Skeletal muscle cell (primary cell): ENCODE data around the gene UBFD1.
"Not testable (repeated sequence)": the region's sequence is repeated elsewhere in the genome, so short reads cannot be mapped to it uniquely, and the experiment has no call there.

Experiments
- DNase-seq: peaks from one replicate; pipeline ENCODE4 v3.0.0-alpha.2; 2010; ENCODE audit warnings: low read depth
- H3K4me3 ChIP-seq: 2 replicates; pipeline ENCODE4 v1.5.1; 2011; ENCODE audit warnings: low read depth, mild to moderate bottlenecking, control low read depth, low read length, moderate library complexity

The UBFD1 gene

GRCh38 chr16:23562505-23562904 lies 5.0 kb downstream of the UBFD1 start:
- no peak overlapping the region for H3K4me3 ChIP-seq
- no peak for DNase-seq

GRCh38 chr16:23563186-23563585 lies 5.7 kb downstream of the UBFD1 start:
- no peak overlapping the region for H3K4me3 ChIP-seq

GRCh38 chr16:23564575-23565363 lies 7.2 kb downstream of the UBFD1 start:
- no peak for DNase-seq
- no peak overlapping the region for H3K4me3 ChIP-seq

More at GRCh38 chr16:23563186-23563585, 5.7 kb downstream of the UBFD1 start:
- DNase-seq, result no peak

GRCh38 chr16:23566724-23567123 lies 9.2 kb downstream of the UBFD1 start:
- DNase-seq, result no peak
- H3K4me3 ChIP-seq, result no peak overlapping the region

GRCh38 chr16:23567602-23568001 lies 10.1 kb downstream of the UBFD1 start:
- DNase-seq, result no peak
- H3K4me3 ChIP-seq, result no peak overlapping the region

GRCh38 chr16:23570992-23571632 lies 13.6 kb downstream of the UBFD1 start:
- no peak for DNase-seq
- H3K4me3 ChIP-seq, result no peak overlapping the region

- H3K4me3 ChIP-seq, result no peak overlapping the region
- no peak for DNase-seq
Measured at GRCh38 chr16:23571895-23572294, 14.4 kb downstream of the UBFD1 start.

GRCh38 chr16:23572394-23572793 lies 14.9 kb downstream of the UBFD1 start:
- DNase-seq, result no peak
- no peak overlapping the region for H3K4me3 ChIP-seq

- no peak for DNase-seq
- no peak overlapping the region for H3K4me3 ChIP-seq
Measured at GRCh38 chr16:23573817-23574216, 16.3 kb downstream of the UBFD1 start.

- no peak for DNase-seq
- H3K4me3 ChIP-seq, result no peak overlapping the region
Measured at GRCh38 chr16:23575834-23576233, 18.3 kb downstream of the UBFD1 start.

- no peak overlapping the region for H3K4me3 ChIP-seq
- no peak for DNase-seq
Measured at GRCh38 chr16:23577493-23577892, 20.0 kb downstream of the UBFD1 start.

- DNase-seq, result no peak
- no peak overlapping the region for H3K4me3 ChIP-seq
Measured at GRCh38 chr16:23578101-23578830, 20.7 kb downstream of the UBFD1 start.

- no peak for DNase-seq
- no peak overlapping the region for H3K4me3 ChIP-seq
Measured at GRCh38 chr16:23579371-23579770, 21.8 kb downstream of the UBFD1 start.

GRCh38 chr16:23580391-23580790 lies 22.9 kb downstream of the UBFD1 start:
- no peak overlapping the region for H3K4me3 ChIP-seq
- no peak for DNase-seq

- H3K4me3 ChIP-seq, result no peak overlapping the region
- no peak for DNase-seq
Measured at GRCh38 chr16:23581764-23582163, 24.2 kb downstream of the UBFD1 start.

- H3K4me3 ChIP-seq, DNase-seq: not testable (repeated sequence)
Measured at GRCh38 chr16:23583271-23583670, 25.7 kb downstream of the UBFD1 start.

GRCh38 chr16:23584186-23585076 lies 26.9 kb downstream of the UBFD1 start:
- no peak for DNase-seq
- no peak overlapping the region for H3K4me3 ChIP-seq

GRCh38 chr16:23587726-23588125 lies 30.2 kb downstream of the UBFD1 start:
- DNase-seq, result peak; percentile 55
- H3K4me3 ChIP-seq, result no peak overlapping the region

GRCh38 chr16:23590181-23590580 lies 32.7 kb downstream of the UBFD1 start:
- no peak for DNase-seq
- H3K4me3 ChIP-seq, result no peak overlapping the region
